Endothelial cell of umbilical vein (primary cell): Measurements from ENCODE around the gene PPM1H.

Experiments
- FOS ChIP-seq: IDR thresholded peaks from 2 replicates; pipeline ENCODE4 v1.6.1; 2011; ENCODE audit warnings: mild to moderate bottlenecking, low read length, moderate library complexity, borderline replicate concordance; ENCODE audit not compliant: insufficient read depth
- POLR2A ChIP-seq: IDR thresholded peaks from 2 replicates; pipeline ENCODE4 v1.6.1; 2012; ENCODE audit warnings: low read depth, mild to moderate bottlenecking, control low read depth, low read length
- TF ChIP-seq, protein P1 (sequence below), 2 donors: IDR thresholded peaks; 1 replicate in 1 of 2; 2 replicates in 1 of 2; pipeline ENCODE4 v1.5.1; 2011; ENCODE audit warnings: low read length in 2 of 2, mild to moderate bottlenecking in 2 of 2, moderate library complexity in 2 of 2, control low read depth in 1 of 2, inconsistent platforms in 1 of 2, low read depth in 1 of 2; ENCODE audit not compliant: insufficient read depth in 1 of 2; ENCODE audit errors: extremely low read depth in 1 of 2

DNA sequence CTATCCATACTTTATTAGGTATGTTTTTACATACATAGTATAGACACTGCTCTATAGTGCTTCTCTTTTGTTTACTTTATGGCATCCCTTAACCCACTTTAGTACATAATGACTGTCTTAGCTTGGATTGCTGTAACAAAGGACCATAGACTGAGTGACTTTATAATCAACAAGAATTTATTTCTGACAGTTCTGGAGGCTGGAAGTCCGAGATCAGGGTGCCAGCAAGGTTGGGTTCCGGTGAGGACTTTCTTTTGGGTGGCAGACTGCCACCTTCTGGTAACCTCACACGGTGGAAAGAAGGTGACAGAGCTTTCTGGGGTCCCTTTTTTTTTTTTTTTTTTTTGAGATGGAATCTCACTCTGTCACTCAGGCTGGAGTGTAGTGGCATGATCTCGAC lies 48.6 kb upstream of the PPM1H start:
- TF ChIP-seq POLR2A, result no peak
- TF ChIP-seq, protein P1, sequence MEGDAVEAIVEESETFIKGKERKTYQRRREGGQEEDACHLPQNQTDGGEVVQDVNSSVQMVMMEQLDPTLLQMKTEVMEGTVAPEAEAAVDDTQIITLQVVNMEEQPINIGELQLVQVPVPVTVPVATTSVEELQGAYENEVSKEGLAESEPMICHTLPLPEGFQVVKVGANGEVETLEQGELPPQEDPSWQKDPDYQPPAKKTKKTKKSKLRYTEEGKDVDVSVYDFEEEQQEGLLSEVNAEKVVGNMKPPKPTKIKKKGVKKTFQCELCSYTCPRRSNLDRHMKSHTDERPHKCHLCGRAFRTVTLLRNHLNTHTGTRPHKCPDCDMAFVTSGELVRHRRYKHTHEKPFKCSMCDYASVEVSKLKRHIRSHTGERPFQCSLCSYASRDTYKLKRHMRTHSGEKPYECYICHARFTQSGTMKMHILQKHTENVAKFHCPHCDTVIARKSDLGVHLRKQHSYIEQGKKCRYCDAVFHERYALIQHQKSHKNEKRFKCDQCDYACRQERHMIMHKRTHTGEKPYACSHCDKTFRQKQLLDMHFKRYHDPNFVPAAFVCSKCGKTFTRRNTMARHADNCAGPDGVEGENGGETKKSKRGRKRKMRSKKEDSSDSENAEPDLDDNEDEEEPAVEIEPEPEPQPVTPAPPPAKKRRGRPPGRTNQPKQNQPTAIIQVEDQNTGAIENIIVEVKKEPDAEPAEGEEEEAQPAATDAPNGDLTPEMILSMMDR (IDR thresholded peaks at IDR 0.05; ENCODE audit: extremely low read depth in 1 of 2, insufficient read depth in 1 of 2, low read depth in 1 of 2, low read length in 2 of 2), result no peak
- TF ChIP-seq FOS, result no peak
